Thoracic aorta (tissue), 2 donors: ENCODE results near the gene C4B. TPM values are rescaled to one million over a fixed set of nuclear protein-coding genes. Genes with fewer than 3 reads are reported as not detected.
"Not testable (repeated sequence)": the region's sequence is repeated elsewhere in the genome, so short reads cannot be mapped to it uniquely, and the experiment has no call there.

Source experiments
- ATAC-seq: fragments of 150-250 bp; one replicate; pipeline ENCODE4 v1.8.0; 2017; ENCODE audit warnings: low read depth; ENCODE audit not compliant: insufficient number of reproducible peaks, low FRiP score
- DNase-seq: peaks from one replicate; pipeline ENCODE4 v3.0.0-alpha.2; 2020; ENCODE audit warnings: low spot score
- H3K27ac ChIP-seq, 2 donors: fragments of 200-600 bp; sonication (generic); 1 replicate in 1 of 2; 2 replicates in 1 of 2; pipeline ENCODE4 v1.5.1; 2016; ENCODE audit warnings: mild to moderate bottlenecking in 2 of 2, moderate library complexity in 2 of 2
- H3K27me3 ChIP-seq: fragments of 200-600 bp; sonication (generic); replicated peaks from 2 replicates; pipeline ENCODE4 v1.6.0; 2016; ENCODE audit warnings: mild to moderate bottlenecking; ENCODE audit not compliant: insufficient read depth
- H3K36me3 ChIP-seq: fragments of 200-600 bp; sonication (generic); one replicate; pipeline ENCODE4 v1.5.1; 2016
- H3K4me1 ChIP-seq, 2 donors: fragments of 200-600 bp; sonication (generic); 1 replicate in 1 of 2; 2 replicates in 1 of 2; pipeline versions ENCODE4 v1.5.1 to v1.6.0; 2016; ENCODE audit warnings: low read depth in 2 of 2, mild to moderate bottlenecking in 1 of 2; ENCODE audit not compliant: control insufficient read depth in 1 of 2
- H3K4me3 ChIP-seq: fragments of 200-600 bp; sonication (generic); 2 replicates; pipeline ENCODE4 v1.5.1; 2016; ENCODE audit warnings: mild to moderate bottlenecking
- H3K9me3 ChIP-seq: fragments of 200-600 bp; sonication (generic); 2 replicates; pipeline ENCODE4 v1.5.1; 2016
- total RNA-seq, 2 donors: library from RNA; depleted of rRNA; stranded (reverse); fragments of >200 nt; gene quantifications; one replicate each; pipeline versions ENCODE4 v1.1.0 to v1.2.3, GENCODE V29; 2016

Gene C4B
- total RNA-seq, 2 donors from 2014 or later = 44.3 to 108 TPM

- DNase-seq, H3K4me3 ChIP-seq, H3K27me3 ChIP-seq, H3K27ac ChIP-seq, H3K9me3 ChIP-seq, H3K4me1 ChIP-seq, H3K36me3 ChIP-seq, ATAC-seq: not testable (repeated sequence)
These were observed 10.2 kb upstream of the C4B start for GRCh38 chr6:32004393-32004792.

GRCh38 chr6:32004864-32005537, 9.6 kb upstream of the C4B start:
- H3K27me3 ChIP-seq, H3K9me3 ChIP-seq, H3K27ac ChIP-seq, H3K4me1 ChIP-seq, ATAC-seq, H3K36me3 ChIP-seq, DNase-seq, H3K4me3 ChIP-seq: not testable (repeated sequence)

- H3K4me1 ChIP-seq, ATAC-seq, H3K27ac ChIP-seq, H3K9me3 ChIP-seq, H3K4me3 ChIP-seq, DNase-seq, H3K36me3 ChIP-seq, H3K27me3 ChIP-seq: not testable (repeated sequence)
These were observed 9.1 kb upstream of the C4B start for GRCh38 chr6:32005538-32005880.

GRCh38 chr6:32005991-32006529, 8.5 kb upstream of the C4B start:
- not testable (repeated sequence) for H3K4me3 ChIP-seq, H3K9me3 ChIP-seq, H3K4me1 ChIP-seq, H3K36me3 ChIP-seq, DNase-seq, H3K27ac ChIP-seq, H3K27me3 ChIP-seq, ATAC-seq

- H3K9me3 ChIP-seq, H3K4me1 ChIP-seq, H3K27ac ChIP-seq, DNase-seq, H3K27me3 ChIP-seq, ATAC-seq, H3K4me3 ChIP-seq, H3K36me3 ChIP-seq: not testable (repeated sequence)
These were observed 7.5 kb upstream of the C4B start for GRCh38 chr6:32007086-32007485.

- not testable (repeated sequence) for DNase-seq, H3K27me3 ChIP-seq, H3K4me1 ChIP-seq, H3K27ac ChIP-seq, H3K4me3 ChIP-seq, H3K9me3 ChIP-seq, H3K36me3 ChIP-seq, ATAC-seq
These were observed 6.6 kb upstream of the C4B start for GRCh38 chr6:32008037-32008436.

GRCh38 chr6:32008616-32009015, 6.0 kb upstream of the C4B start:
- H3K4me3 ChIP-seq, DNase-seq, H3K36me3 ChIP-seq, H3K4me1 ChIP-seq, H3K9me3 ChIP-seq, H3K27ac ChIP-seq, H3K27me3 ChIP-seq, ATAC-seq: not testable (repeated sequence)

- not testable (repeated sequence) for H3K4me3 ChIP-seq, DNase-seq
These were observed 5.1 kb upstream of the C4B start for GRCh38 chr6:32009537-32009936.

GRCh38 chr6:32010856-32011530, 3.6 kb upstream of the C4B start:
- not testable (repeated sequence) for DNase-seq, H3K9me3 ChIP-seq, H3K27me3 ChIP-seq, H3K27ac ChIP-seq, H3K4me1 ChIP-seq, H3K4me3 ChIP-seq, ATAC-seq, H3K36me3 ChIP-seq

More at GRCh38 chr6:32009537-32009936, 5.1 kb upstream of the C4B start:
- H3K9me3 ChIP-seq, H3K36me3 ChIP-seq, H3K4me1 ChIP-seq, ATAC-seq, H3K27me3 ChIP-seq, H3K27ac ChIP-seq: not testable (repeated sequence)

- not testable (repeated sequence) for H3K27ac ChIP-seq, DNase-seq, H3K9me3 ChIP-seq, H3K4me3 ChIP-seq, H3K36me3 ChIP-seq, ATAC-seq, H3K27me3 ChIP-seq, H3K4me1 ChIP-seq
These were observed 1.5 kb upstream of the C4B start for GRCh38 chr6:32012941-32013617.

- not testable (repeated sequence) for H3K4me3 ChIP-seq, H3K27ac ChIP-seq, H3K9me3 ChIP-seq, H3K27me3 ChIP-seq, H3K4me1 ChIP-seq, ATAC-seq, H3K36me3 ChIP-seq, DNase-seq
These were observed 857 bp upstream of the C4B start for GRCh38 chr6:32013738-32014137.

GRCh38 chr6:32022100-32022499, 7.5 kb downstream of the C4B start:
- H3K4me1 ChIP-seq, H3K36me3 ChIP-seq, DNase-seq, H3K9me3 ChIP-seq, H3K27ac ChIP-seq, ATAC-seq, H3K4me3 ChIP-seq, H3K27me3 ChIP-seq: not testable (repeated sequence)
